ENCODE results near the gene AK3.
"Not testable (repeated sequence)": the region's sequence is repeated elsewhere in the genome, so short reads cannot be mapped to it uniquely, and the experiment has no call there.

AK3 gene

DNA sequence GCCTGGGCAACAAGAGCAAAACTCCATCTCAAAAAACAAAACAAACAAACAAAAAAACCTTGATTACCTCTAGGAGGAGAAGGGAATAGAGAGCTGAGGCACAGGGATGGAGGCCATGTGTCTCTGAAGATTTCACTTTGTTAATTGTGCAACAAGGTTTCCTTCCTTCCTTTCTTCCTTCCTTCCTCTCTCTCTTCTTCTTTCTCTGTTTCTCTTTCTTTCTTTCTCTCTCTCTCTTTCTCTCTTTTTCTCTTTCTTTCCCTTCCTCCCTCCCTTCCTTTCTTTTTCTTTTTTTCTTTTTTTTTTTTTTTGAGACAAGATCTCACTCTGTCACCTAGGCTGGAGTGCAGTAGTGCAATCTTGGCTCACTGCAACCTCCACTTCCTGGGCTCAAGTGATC is 13.5 kb upstream of the AK3 start:
- DNase-seq; in situ Hi-C loops (cut with HindIII; ENCODE audit: low pct_ligation_motif_present, low pct_unique_long_range_greater_than_20kb, low sequenced_read_pairs): not testable (repeated sequence)

DNA sequence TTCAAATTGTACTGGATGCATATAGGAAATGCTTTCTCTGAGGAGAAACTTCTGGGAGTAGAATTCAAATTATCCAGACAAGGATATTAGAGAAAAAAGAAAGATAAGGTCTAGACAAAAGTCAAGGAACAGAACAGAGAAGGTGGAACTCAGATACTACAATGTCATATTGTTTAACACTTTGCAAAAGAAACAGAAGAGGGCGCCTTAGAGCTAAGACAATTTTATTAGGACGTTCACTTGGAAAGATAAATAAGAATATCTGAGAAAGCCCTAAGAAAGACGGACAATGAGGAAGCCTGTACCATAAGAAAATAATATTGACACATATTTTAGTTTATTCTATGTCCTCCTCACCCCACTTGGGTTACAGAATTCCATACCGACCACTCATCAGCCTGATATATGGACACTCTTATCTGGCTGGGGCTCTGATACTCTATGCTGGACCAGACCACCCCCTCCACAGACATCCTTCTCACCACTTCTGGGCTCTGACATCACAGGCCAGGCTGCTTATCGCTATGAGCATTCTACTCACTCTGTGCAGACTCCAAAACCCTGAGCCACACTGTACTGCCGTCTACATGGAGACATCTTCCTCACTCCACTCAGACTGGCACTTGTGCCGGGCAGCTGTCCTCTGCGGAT is 9.1 kb upstream of the AK3 start:
- in situ Hi-C loops (cut with HindIII; ENCODE audit: low pct_ligation_motif_present, low pct_unique_long_range_greater_than_20kb, low sequenced_read_pairs): no loop called here
- DNase-seq: peak; percentile 38

DNA sequence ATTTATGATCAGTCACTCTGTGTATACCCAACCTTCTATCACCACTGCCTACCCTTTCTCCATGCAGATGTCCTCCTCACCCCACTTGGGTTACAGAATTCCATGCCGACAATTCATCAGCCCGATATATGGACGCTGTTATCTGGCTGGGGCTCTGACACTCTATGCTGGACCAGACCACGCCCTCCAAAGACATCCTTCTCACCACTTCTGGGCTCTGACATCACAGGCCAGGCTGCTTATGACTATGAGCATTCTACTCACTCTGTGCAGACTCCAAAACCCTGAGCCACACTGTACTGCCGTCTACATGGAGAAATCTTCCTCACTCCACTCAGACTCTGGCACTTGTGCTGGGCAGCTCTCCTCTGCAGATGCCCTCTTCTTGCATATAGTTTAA is 7.6 kb upstream of the AK3 start:
- DNase-seq: no peak
- in situ Hi-C loops (cut with HindIII; ENCODE audit: low pct_ligation_motif_present, low pct_unique_long_range_greater_than_20kb, low sequenced_read_pairs): no loop called here

- DNase-seq: no peak
- in situ Hi-C loops (cut with HindIII; ENCODE audit: low pct_ligation_motif_present, low pct_unique_long_range_greater_than_20kb, low sequenced_read_pairs): no loop called here
These were observed 5.5 kb upstream of the AK3 start for GRCh38 chr9:4746278-4747030.

GRCh38 chr9:4743131-4743875 is 2.3 kb upstream of the AK3 start:
- DNase-seq: no peak
- in situ Hi-C loops (cut with HindIII; ENCODE audit: low pct_ligation_motif_present, low pct_unique_long_range_greater_than_20kb, low sequenced_read_pairs): no loop called here

- in situ Hi-C loops (cut with HindIII; ENCODE audit: low pct_ligation_motif_present, low pct_unique_long_range_greater_than_20kb, low sequenced_read_pairs): no loop called here
- DNase-seq: no peak
These were observed 1.2 kb upstream of the AK3 start for GRCh38 chr9:4742246-4742645.

DNA sequence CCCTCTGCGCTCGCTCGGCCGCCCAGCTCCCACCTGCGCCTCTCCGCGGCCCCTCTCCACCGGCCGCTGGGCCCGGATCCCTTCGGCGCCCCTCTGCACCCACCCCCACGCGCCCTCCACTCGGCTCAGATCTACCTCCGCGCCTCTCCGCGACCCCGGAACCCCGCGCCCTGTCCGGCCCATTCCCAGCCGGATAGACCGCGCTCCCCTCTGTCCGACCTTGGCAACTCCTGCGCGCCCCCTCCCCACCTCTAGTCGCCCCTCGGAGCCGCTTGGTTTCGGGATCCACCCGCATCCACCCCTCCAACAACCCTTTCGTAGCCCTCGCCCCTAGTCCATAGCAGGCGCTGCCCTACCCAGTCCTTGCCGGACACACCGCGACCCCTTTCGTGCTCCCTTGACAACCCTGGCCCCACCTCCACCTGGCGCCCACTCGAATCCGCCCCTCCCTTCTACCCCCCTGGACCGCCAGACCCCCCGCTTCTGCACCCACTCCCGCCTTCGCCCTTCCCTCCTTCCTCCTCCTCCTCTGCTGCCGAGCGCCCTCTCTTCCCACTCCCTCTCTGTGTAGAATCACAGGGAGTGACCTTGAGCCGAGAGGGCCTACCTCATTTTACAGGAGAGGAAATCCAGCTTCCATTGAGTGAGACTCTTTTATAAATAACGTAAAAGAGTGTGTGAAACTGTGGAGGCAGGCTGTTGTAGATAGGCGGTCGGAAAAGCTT is 525 bp upstream of the AK3 start:
- in situ Hi-C loops (cut with HindIII; ENCODE audit: low pct_ligation_motif_present, low pct_unique_long_range_greater_than_20kb, low sequenced_read_pairs): no loop called here

GRCh38 chr9:4740388-4740637 is 689 bp downstream of the AK3 start:
- no peak for DNase-seq
- in situ Hi-C loops (cut with HindIII; ENCODE audit: low pct_ligation_motif_present, low pct_unique_long_range_greater_than_20kb, low sequenced_read_pairs): no loop called here

More for the DNA sequence above, 525 bp upstream of the AK3 start:
- DNase-seq: peak; percentile 30

GRCh38 chr9:4739587-4740387 is 1.2 kb downstream of the AK3 start:
- peak; percentile 19 for DNase-seq
- in situ Hi-C loops (cut with HindIII; ENCODE audit: low pct_ligation_motif_present, low pct_unique_long_range_greater_than_20kb, low sequenced_read_pairs): no loop called here

DNA sequence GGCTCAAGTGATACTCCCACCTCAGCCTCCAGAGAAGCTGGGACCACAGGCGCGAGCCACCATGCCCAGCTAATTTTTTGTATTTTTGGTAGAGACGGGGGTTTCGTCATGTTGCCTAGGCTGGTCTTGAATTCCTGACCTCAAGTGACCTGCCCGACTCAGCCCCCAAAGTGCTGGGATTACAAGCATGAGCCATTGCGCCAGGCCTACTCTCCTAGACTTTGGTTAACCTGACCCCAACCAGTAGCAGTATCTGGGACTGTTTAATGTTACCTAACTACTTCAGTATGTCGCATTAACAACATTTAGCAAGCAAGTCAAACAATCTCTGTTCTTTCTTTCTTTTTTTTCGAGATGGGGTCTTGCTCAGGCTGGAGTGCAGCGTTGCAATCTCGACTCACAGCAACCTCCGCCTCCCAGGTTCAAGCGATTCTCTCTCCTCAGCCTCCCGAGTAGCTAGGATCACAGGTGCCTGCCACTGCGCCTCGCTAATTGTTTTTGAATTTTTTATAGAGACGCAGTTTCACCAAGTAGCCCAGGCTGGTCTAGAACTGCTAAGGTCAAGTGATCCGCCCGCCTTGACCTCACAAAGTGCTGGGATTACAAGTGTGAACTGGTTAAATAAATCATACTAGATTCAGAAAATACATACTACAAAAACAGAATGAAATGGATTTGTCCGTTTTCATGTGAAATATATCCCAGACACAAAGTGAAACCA is 2.0 kb downstream of the AK3 start:
- in situ Hi-C loops (cut with HindIII; ENCODE audit: low pct_ligation_motif_present, low pct_unique_long_range_greater_than_20kb, low sequenced_read_pairs): no loop called here
- DNase-seq: no peak

GRCh38 chr9:4734150-4734549 is 6.9 kb downstream of the AK3 start:
- in situ Hi-C loops (cut with HindIII; ENCODE audit: low pct_ligation_motif_present, low pct_unique_long_range_greater_than_20kb, low sequenced_read_pairs): no loop called here
- DNase-seq: no peak

GRCh38 chr9:4732890-4733289 is 8.1 kb downstream of the AK3 start:
- in situ Hi-C loops (cut with HindIII; ENCODE audit: low pct_ligation_motif_present, low pct_unique_long_range_greater_than_20kb, low sequenced_read_pairs): no loop called here

DNA sequence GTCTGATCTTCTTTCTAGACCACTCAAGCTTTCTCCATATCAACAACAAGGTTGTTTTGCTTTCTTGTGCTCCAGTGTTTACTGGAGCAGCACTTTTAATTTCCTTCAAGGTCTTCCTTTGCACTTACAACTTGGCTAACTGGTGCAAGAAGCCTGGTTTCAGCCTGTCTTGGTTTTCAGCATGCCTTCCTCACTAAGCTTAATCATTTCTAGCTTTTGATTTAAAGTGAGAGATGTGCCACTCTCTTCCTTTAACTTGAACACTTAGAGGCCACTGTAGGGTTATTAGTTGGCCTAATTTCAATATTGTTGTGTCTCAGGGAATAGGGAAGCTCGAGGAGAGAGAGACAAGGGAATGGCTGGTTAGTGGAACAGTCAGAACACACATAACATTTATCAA is 13.4 kb downstream of the AK3 start:
- in situ Hi-C loops (cut with HindIII; ENCODE audit: low pct_ligation_motif_present, low pct_unique_long_range_greater_than_20kb, low sequenced_read_pairs): no loop called here
- no peak for DNase-seq

More at GRCh38 chr9:4732890-4733289, 8.1 kb downstream of the AK3 start:
- no peak for DNase-seq

DNA sequence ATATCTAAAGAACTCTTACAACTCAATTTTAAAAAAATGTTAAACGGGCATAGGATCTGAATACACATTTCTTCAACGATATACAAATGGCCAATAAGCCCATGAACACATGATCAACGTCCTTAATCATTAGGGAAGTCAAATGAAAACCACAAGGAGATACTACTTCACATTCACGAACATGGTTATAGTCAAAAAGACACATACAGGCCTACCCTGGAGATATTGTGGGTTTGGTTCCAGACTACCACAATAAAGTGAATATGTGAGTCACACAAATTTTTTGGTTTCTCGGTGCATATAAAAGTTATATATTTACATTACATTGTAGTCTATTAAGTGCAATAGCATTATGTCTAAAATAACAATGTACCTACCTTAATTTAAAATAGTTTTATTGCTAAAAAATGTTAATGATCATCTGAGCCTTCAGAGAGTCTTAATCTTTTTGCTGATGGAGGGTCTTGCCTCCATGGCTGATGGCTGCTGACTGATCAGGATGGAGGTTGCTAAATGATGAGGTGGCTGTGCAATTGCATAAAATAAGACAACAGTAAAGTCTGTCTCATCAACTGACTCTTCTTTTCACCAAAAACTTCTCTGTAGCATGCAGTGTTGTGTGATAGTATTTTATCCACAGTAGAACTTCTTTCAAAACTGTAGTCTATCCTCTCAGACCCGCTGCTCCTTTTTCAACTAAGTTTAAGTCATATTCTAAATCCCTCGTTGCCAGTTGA is 15.1 kb downstream of the AK3 start:
- DNase-seq: no peak
- in situ Hi-C loops (cut with HindIII; ENCODE audit: low pct_ligation_motif_present, low pct_unique_long_range_greater_than_20kb, low sequenced_read_pairs): no loop called here

DNA sequence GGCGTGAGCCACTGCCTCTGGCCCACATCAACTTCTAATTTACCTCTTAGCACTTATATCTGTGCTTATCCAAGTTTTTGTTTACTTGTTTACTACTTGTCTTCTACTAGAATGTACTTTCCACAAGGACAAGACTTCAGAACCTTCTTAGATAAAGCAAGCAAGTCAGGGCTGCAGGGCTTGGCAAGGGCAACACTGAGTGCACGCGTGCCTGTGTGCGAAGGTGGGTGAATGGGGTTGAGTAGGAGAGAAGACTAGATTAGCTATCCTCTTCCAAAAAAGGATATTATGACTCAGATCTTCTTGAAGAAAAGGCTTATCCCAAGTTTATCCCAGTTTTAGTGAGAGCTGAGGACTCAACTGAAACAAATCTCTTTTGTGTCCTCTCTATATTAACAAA is 19.3 kb downstream of the AK3 start:
- DNase-seq: no peak
- in situ Hi-C loops (cut with HindIII; ENCODE audit: low pct_ligation_motif_present, low pct_unique_long_range_greater_than_20kb, low sequenced_read_pairs): no loop called here

DNA sequence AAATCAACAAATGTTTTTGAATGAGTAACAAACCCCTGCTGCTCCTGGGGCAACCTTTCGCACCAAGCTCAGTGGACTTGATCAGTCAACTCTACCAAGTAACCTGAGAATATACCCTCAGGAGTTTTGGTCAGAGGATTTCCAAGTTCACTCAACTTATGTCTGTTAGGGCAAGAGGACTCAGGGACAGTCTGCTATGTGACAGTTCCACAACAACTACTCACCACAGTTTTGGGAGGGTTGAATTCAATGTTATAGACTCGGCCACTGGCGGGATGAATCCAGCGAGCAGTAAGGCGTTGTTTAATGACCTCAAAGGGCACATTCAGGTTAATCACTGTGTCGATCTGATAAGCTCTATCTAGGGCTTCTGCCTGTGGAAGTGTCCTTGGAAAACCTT is 22.1 kb downstream of the AK3 start:
- in situ Hi-C loops (cut with HindIII; ENCODE audit: low pct_ligation_motif_present, low pct_unique_long_range_greater_than_20kb, low sequenced_read_pairs): no loop called here

GRCh38 chr9:4717815-4718214 is 23.2 kb downstream of the AK3 start:
- in situ Hi-C loops (cut with HindIII; ENCODE audit: low pct_ligation_motif_present, low pct_unique_long_range_greater_than_20kb, low sequenced_read_pairs): no loop called here
- no peak for DNase-seq

More for the DNA sequence above, 22.1 kb downstream of the AK3 start:
- no peak for DNase-seq

All from ACHN (cell line).